IMR-90 (cell line): ENCODE data around the gene DYNLL2. TPM values are rescaled to one million over a fixed set of nuclear protein-coding genes. Genes with fewer than 3 reads are reported as not detected.
A peak's percentile ranks its signal among the peaks of the same experiment; 100 is the strongest.

Experiments
- ATAC-seq: fragments of 200-7000 bp; cut with Tn5 transposase; 2 replicates; pipeline ENCODE4 v1.9.1; 2020; ENCODE audit warnings: low read depth, mild to moderate bottlenecking, moderate library complexity
- BruUV-seq: library from RNA; stranded (reverse); fragments of 400-500 nt; replicated peaks from 2 replicates; lab custom pipeline; 2021; lab: Mats Ljungman, UMichigan
- CTCF ChIA-PET: fragments of 300-600 bp; formaldehyde crosslinking; extraction: SDS; loops from one replicate; lab custom pipeline; 2021; ENCODE audit warnings: antibody characterized with exemption; lab: Yijun Ruan, JAX
- POLR2A ChIA-PET: fragments of 300-600 bp; sonication (Branson Sonifier 250); formaldehyde crosslinking; loops from one replicate; lab custom pipeline; 2022; ENCODE audit warnings: antibody characterized with exemption; ENCODE audit not compliant: unreplicated experiment; lab: Charles Lee
- DNase-seq: peaks from one replicate; pipeline ENCODE4 v3.0.0; 2013
- H2AFZ ChIP-seq: replicated peaks from 2 replicates; pipeline ENCODE3; 2013; ENCODE audit warnings: low read length, mild to moderate bottlenecking; ENCODE audit not compliant: poor library complexity
- H2AK5ac ChIP-seq: 2 replicates; pipeline ENCODE4 v1.6.1; 2013; ENCODE audit warnings: low read depth, low read length, inconsistent platforms
- H2AK9ac ChIP-seq: replicated peaks from 2 replicates; pipeline ENCODE3; 2013; ENCODE audit warnings: mild to moderate bottlenecking, low read depth, low read length, moderate library complexity; ENCODE audit not compliant: poor library complexity
- H2BK120ac ChIP-seq: 2 replicates; pipeline ENCODE4 v1.6.1; 2013; ENCODE audit warnings: low read depth, low read length, inconsistent platforms
- H2BK15ac ChIP-seq: 3 replicates; pipeline ENCODE4 v1.6.1; 2013; ENCODE audit warnings: low read depth, low read length, inconsistent platforms
- H2BK20ac ChIP-seq: 2 replicates; pipeline ENCODE4 v1.6.1; 2013; ENCODE audit warnings: low read depth, mild to moderate bottlenecking, inconsistent platforms, low read length, moderate library complexity
- H2BK5ac ChIP-seq: 2 replicates; pipeline ENCODE4 v1.6.1; 2013; ENCODE audit warnings: mild to moderate bottlenecking, low read depth, low read length, inconsistent platforms; ENCODE audit not compliant: poor library complexity, severe bottlenecking
- H3K14ac ChIP-seq: replicated peaks from 2 replicates; pipeline ENCODE4 v1.6.1; 2013; ENCODE audit warnings: low read depth, low read length, inconsistent platforms
- H3K18ac ChIP-seq: 2 replicates; pipeline ENCODE4 v1.6.1; 2013; ENCODE audit warnings: low read depth, low read length, control low read depth
- H3K23ac ChIP-seq: 2 replicates; pipeline ENCODE4 v1.6.1; 2013; ENCODE audit warnings: low read depth, low read length, inconsistent platforms
- H3K27ac ChIP-seq: 2 replicates; pipeline ENCODE4 v1.5.1; 2013; ENCODE audit warnings: mild to moderate bottlenecking, control low read depth, low read length; ENCODE audit not compliant: insufficient read depth
- H3K27me3 ChIP-seq: 2 replicates; pipeline ENCODE4 v1.6.1; 2013; ENCODE audit warnings: low read length; ENCODE audit not compliant: control insufficient read depth, insufficient read depth
- H3K36me3 ChIP-seq: 2 replicates; pipeline ENCODE4 v1.6.1; 2013; ENCODE audit warnings: low read length, mixed read lengths; ENCODE audit not compliant: control insufficient read depth, insufficient read depth
- H3K4ac ChIP-seq: 2 replicates; pipeline ENCODE4 v1.6.1; 2013; ENCODE audit warnings: low read depth, low read length, inconsistent platforms
- H3K4me1 ChIP-seq: 2 replicates; pipeline ENCODE4 v1.6.1; 2013; ENCODE audit warnings: low read length, mixed read lengths; ENCODE audit not compliant: control insufficient read depth, insufficient read depth
- H3K4me2 ChIP-seq: 2 replicates; pipeline ENCODE4 v1.6.1; 2013; ENCODE audit warnings: low read depth, mild to moderate bottlenecking, control low read depth, low read length, moderate library complexity
- H3K4me3 ChIP-seq: 2 replicates; pipeline ENCODE4 v1.5.1; 2013; ENCODE audit warnings: low read depth, mild to moderate bottlenecking, control low read depth, low read length, moderate library complexity; ENCODE audit not compliant: insufficient read depth
- H3K56ac ChIP-seq: 2 replicates; pipeline ENCODE4 v1.6.1; 2013; ENCODE audit warnings: low read length, inconsistent platforms; ENCODE audit not compliant: insufficient read depth; ENCODE audit errors: extremely low read depth
- H3K79me1 ChIP-seq, 2 experiments: 2 replicates each; pipeline ENCODE4 v1.6.1; 2013; ENCODE audit warnings: low read length in 2 of 2, inconsistent platforms in 1 of 2, low read depth in 1 of 2
- H3K9ac ChIP-seq: 2 replicates; pipeline ENCODE4 v1.6.1; 2013; ENCODE audit warnings: low read depth, low read length, control low read depth
- H3K9me1 ChIP-seq: 2 replicates; pipeline ENCODE4 v1.6.1; 2013; ENCODE audit warnings: low read length, inconsistent platforms; ENCODE audit not compliant: insufficient read depth
- H3K9me3 ChIP-seq: 2 replicates; pipeline ENCODE4 v1.6.1; 2013; ENCODE audit warnings: low read length; ENCODE audit not compliant: control insufficient read depth, insufficient read depth
- H4K20me1 ChIP-seq: 2 replicates; pipeline ENCODE4 v1.6.1; 2013; ENCODE audit warnings: low read length, inconsistent platforms; ENCODE audit not compliant: insufficient read depth
- H4K5ac ChIP-seq: 2 replicates; pipeline ENCODE4 v1.6.1; 2013; ENCODE audit warnings: mild to moderate bottlenecking, low read depth, low read length, control low read depth
- H4K8ac ChIP-seq, 2 experiments: 2 replicates each; pipeline ENCODE4 v1.6.1; 2013; ENCODE audit warnings: low read depth in 2 of 2, low read length in 2 of 2, control low read depth in 1 of 2, inconsistent platforms in 1 of 2
- H4K91ac ChIP-seq: 2 replicates; pipeline ENCODE4 v1.6.1; 2013; ENCODE audit warnings: low read depth, low read length, inconsistent platforms; ENCODE audit not compliant: insufficient read depth
- BHLHE40 ChIP-seq: fragments of 150-350 bp; IDR thresholded peaks from 2 replicates; pipeline ENCODE4 v1.6.1; 2016; ENCODE audit warnings: mild to moderate bottlenecking, low read depth, low read length
- CEBPB ChIP-seq: IDR thresholded peaks from 2 replicates; pipeline ENCODE4 v1.6.1; 2012; ENCODE audit warnings: low read depth, low read length, improper control_type of control experiment
- CHD1 ChIP-seq: IDR thresholded peaks from 2 replicates; pipeline ENCODE4 v1.6.1; 2012; ENCODE audit warnings: low read depth, low read length, improper control_type of control experiment
- FOS ChIP-seq: fragments of 150-350 bp; IDR thresholded peaks from 2 replicates; pipeline ENCODE4 v1.6.1; 2016; ENCODE audit warnings: low read depth, low read length
- MAFK ChIP-seq: IDR thresholded peaks from 2 replicates; pipeline ENCODE4 v1.6.1; 2012; ENCODE audit warnings: low read depth, low read length, improper control_type of control experiment
- MAZ ChIP-seq: IDR thresholded peaks from 2 replicates; pipeline ENCODE4 v1.6.1; 2012; ENCODE audit warnings: low read depth, mild to moderate bottlenecking, low read length, improper control_type of control experiment, moderate library complexity, borderline replicate concordance
- MXI1 ChIP-seq: IDR thresholded peaks from 2 replicates; pipeline ENCODE4 v1.6.1; 2012; ENCODE audit warnings: low read depth, mild to moderate bottlenecking, low read length, moderate library complexity, borderline replicate concordance
- NFE2L2 ChIP-seq: fragments of 150-350 bp; IDR thresholded peaks from 2 replicates; pipeline ENCODE4 v1.6.1; 2016; ENCODE audit warnings: low read depth, mild to moderate bottlenecking, low read length
- POLR2A ChIP-seq: IDR thresholded peaks from 2 replicates; pipeline ENCODE4 v1.6.1; 2012; ENCODE audit warnings: mild to moderate bottlenecking, low read depth, low read length
- RAD21 ChIP-seq: IDR thresholded peaks from 2 replicates; pipeline ENCODE4 v1.6.1; 2012; ENCODE audit warnings: low read length, improper control_type of control experiment
- RCOR1 ChIP-seq: IDR thresholded peaks from 2 replicates; pipeline ENCODE4 v1.6.1; 2012; ENCODE audit warnings: mild to moderate bottlenecking, low read length, improper control_type of control experiment; ENCODE audit not compliant: insufficient replicate concordance
- RFX5 ChIP-seq: IDR thresholded peaks from 2 replicates; pipeline ENCODE4 v1.8.0; 2012; ENCODE audit warnings: low read depth, mild to moderate bottlenecking, low read length, moderate library complexity
- SMC3 ChIP-seq: fragments of 150-350 bp; IDR thresholded peaks from 2 replicates; pipeline ENCODE4 v1.6.1; 2016; ENCODE audit warnings: low read depth, mild to moderate bottlenecking, antibody characterized with exemption, low read length, moderate library complexity
- WGBS, 2 experiments: methylation state at CpG; one replicate each; pipeline versions ENCODE4 v1.1.5 to v1.1.7; 2013; ENCODE audit warnings: missing lambda C conversion rate in 2 of 2; ENCODE audit not compliant: insufficient read length in 1 of 2; ENCODE audit errors: extremely low coverage in 2 of 2; 5-methylcytosine and 5-hydroxymethylcytosine counted together
- dilution Hi-C: fragments of 300-500 bp; cut with HindIII; formaldehyde crosslinking; loops from one replicate; pipeline ENCODE4 v1.14.3; 2018; ENCODE audit warnings: low sequenced_read_pairs; ENCODE audit not compliant: unreplicated experiment
- in situ Hi-C: fragments of 300-500 bp; cut with MboI; formaldehyde crosslinking; loops from 3 replicates; pipeline ENCODE4 v1.14.3; 2019; ENCODE audit warnings: low sequenced_read_pairs, inconsistent platforms, mixed read lengths
- intact Hi-C: fragments of 100-400 bp; cut with micrococcal nuclease; formaldehyde crosslinking; loops from 2 replicates; pipeline ENCODE4 v1.10.0; 2022
- polyA plus RNA-seq, 3 experiments: library from polyadenylated mRNA; depleted of rRNA; stranded (reverse); fragments of >200 nt; gene quantifications; 2 replicates each; pipeline ENCODE4 v1.2.3, GENCODE V29; 2012; ENCODE audit warnings: low replicate concordance in 1 of 3
- total RNA-seq: library from RNA; depleted of rRNA; stranded (reverse); fragments of >200 nt; gene quantifications from 2 replicates; pipeline ENCODE4 v1.2.3, GENCODE V29; 2012
- TF ChIP-seq, protein P1 (sequence below): fragments of 150-350 bp; IDR thresholded peaks from 2 replicates; pipeline ENCODE4 v1.6.1; 2017; ENCODE audit warnings: mild to moderate bottlenecking, antibody characterized with exemption, low read length, low read depth
- TF ChIP-seq, protein P2 (sequence below): conservative IDR thresholded peaks from 2 replicates; pipeline ENCODE4 v1.5.1; 2012; ENCODE audit warnings: mild to moderate bottlenecking, low read depth, low read length, improper control_type of control experiment

DYNLL2 gene
- total and polyA plus RNA-seq, 2 of the 4 experiments (the other 2 are of a cell fraction) = 9.1 to 14.2 TPM

DNA sequence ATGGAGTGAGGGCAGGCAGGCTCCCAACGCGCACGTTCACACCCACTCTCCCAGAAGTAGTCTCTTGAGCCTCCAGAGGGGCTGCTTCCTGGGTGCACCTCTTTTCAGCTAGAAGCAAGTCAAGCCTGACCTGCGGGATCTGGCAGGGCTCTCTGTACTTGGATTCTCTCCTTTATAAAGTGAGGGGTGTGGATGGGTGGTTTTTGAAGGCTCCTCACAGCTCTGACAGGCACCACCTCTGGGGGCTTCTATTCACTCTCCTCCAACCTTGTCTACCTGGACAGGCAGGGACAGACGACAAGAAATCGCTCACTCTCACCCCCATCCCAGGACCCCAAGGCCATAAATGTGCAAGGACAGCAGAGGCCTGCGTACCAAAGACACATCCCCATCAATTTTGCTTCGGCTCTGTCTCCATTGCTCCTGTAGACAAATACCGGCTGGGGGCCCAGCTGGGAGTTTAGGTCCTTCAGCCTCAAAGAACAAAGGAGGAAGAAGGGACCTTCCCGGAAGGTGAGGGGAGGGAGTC, 814 bp upstream of the DYNLL2 start:
- CTCF ChIA-PET = no interaction called here
- 60% methylated on average over 1 of the region's 10 CpGs; no CpG with 5 or more reads in 1 of the 2 experiments for WGBS, 2 experiments
- TF ChIP-seq POLR2A (no peak), FOS (no peak), RAD21 (no peak), CEBPB (no peak), NFE2L2 (no peak), MAZ (no peak), RFX5 (no peak), MAFK (no peak), BHLHE40 (no peak), SMC3 (no peak), MXI1 (no peak), RCOR1 (no peak), CHD1 (no peak)
- TF ChIP-seq, protein P1, sequence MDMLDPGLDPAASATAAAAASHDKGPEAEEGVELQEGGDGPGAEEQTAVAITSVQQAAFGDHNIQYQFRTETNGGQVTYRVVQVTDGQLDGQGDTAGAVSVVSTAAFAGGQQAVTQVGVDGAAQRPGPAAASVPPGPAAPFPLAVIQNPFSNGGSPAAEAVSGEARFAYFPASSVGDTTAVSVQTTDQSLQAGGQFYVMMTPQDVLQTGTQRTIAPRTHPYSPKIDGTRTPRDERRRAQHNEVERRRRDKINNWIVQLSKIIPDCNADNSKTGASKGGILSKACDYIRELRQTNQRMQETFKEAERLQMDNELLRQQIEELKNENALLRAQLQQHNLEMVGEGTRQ = no peak
- TF ChIP-seq, protein P2, sequence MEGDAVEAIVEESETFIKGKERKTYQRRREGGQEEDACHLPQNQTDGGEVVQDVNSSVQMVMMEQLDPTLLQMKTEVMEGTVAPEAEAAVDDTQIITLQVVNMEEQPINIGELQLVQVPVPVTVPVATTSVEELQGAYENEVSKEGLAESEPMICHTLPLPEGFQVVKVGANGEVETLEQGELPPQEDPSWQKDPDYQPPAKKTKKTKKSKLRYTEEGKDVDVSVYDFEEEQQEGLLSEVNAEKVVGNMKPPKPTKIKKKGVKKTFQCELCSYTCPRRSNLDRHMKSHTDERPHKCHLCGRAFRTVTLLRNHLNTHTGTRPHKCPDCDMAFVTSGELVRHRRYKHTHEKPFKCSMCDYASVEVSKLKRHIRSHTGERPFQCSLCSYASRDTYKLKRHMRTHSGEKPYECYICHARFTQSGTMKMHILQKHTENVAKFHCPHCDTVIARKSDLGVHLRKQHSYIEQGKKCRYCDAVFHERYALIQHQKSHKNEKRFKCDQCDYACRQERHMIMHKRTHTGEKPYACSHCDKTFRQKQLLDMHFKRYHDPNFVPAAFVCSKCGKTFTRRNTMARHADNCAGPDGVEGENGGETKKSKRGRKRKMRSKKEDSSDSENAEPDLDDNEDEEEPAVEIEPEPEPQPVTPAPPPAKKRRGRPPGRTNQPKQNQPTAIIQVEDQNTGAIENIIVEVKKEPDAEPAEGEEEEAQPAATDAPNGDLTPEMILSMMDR = no peak

More for the DNA sequence above, 814 bp upstream of the DYNLL2 start:
- BruUV-seq = no TSS peak
- peaks cover 10% of the 10 kb centered on the region for H3K27me3 ChIP-seq
- H3K27ac ChIP-seq = peak overlapping the region; percentile 88
- H3K9me1 ChIP-seq = peaks cover 26% of the 10 kb centered on the region
- peak overlapping the region; percentile 6 for H2AK9ac ChIP-seq
- peak overlapping the region; percentile 87 for H4K91ac ChIP-seq
- peak overlapping the region; percentile 49; the same call in 1 of the 2 replicates for H3K56ac ChIP-seq
- ATAC-seq = no peak
- peaks cover 13% of the 10 kb centered on the region for H3K36me3 ChIP-seq
- POLR2A ChIA-PET = interaction anchor here (0.7 to 1.3 kb wide), 3 partner anchors 22 to 75 kb away, joined by 5 to 9 read pairs (median 6); partner anchors contain the start of gene SRSF1
- intact Hi-C loops (no loop called here), in situ Hi-C loops (no loop called here), dilution Hi-C loops (no loop called here)
- peak overlapping the region; percentile 100 for H4K5ac ChIP-seq
- peak overlapping the region; percentile 93 to 100 for H4K8ac ChIP-seq
- peaks cover 13% of the 10 kb centered on the region for H3K4me1 ChIP-seq
- no peak for DNase-seq
- H3K9ac ChIP-seq = peak overlapping the region; percentile 88
- H3K4me3 ChIP-seq = no peak overlapping the region
- peaks cover 0 to 36% of the 10 kb centered on the region in 2 experiments; a peak in 2 of 4 replicates for H3K79me1 ChIP-seq
- H4K20me1 ChIP-seq = peaks cover 37% of the 10 kb centered on the region
- peak overlapping the region; percentile 97 for H3K18ac ChIP-seq
- H2BK20ac ChIP-seq = no peak overlapping the region
- peak overlapping the region; percentile 61; the same call in 1 of the 2 replicates for H3K23ac ChIP-seq
- peak overlapping the region; percentile 61 for H2BK5ac ChIP-seq
- H2AFZ ChIP-seq = peak overlapping the region; percentile 89
- H3K4ac ChIP-seq = peak overlapping the region; percentile 95
- H2BK120ac ChIP-seq = peak overlapping the region; percentile 52
- H3K14ac ChIP-seq = peak overlapping the region; percentile 90
- H2BK15ac ChIP-seq = peak overlapping the region; percentile 81; the same call in 2 of the 3 replicates
- H2AK5ac ChIP-seq = peak overlapping the region; percentile 92; the same call in 1 of the 2 replicates
- H3K4me2 ChIP-seq = peak overlapping the region; percentile 96; the same call in 1 of the 2 replicates
- H3K9me3 ChIP-seq = no peaks in the 10 kb centered on the region
